Brain pericyte (primary cell): ENCODE results near the gene HOMER1.

Source experiments
- DNase-seq: peaks from one replicate; pipeline ENCODE4 v3.0.0-alpha.2; 2012; ENCODE audit warnings: low read depth, low spot score

HOMER1 gene

GRCh38 chr5:79513704-79514390 lies at the start of gene HOMER1:
TSS of gene HOMER1 (minus strand) at chr5:79514134. CDS start at chr5:79512774, 1,360 bp downstream.
- DNase-seq = peak; percentile 26

- DNase-seq = no peak
These were observed 49.3 kb upstream of the HOMER1 start for GRCh38 chr5:79563247-79563590.

- no peak for DNase-seq
These were observed 48.7 kb upstream of the HOMER1 start for GRCh38 chr5:79562351-79563246.

GRCh38 chr5:79561525-79561893 lies 47.6 kb upstream of the HOMER1 start:
- no peak for DNase-seq

- no peak for DNase-seq
These were observed 47.0 kb upstream of the HOMER1 start for GRCh38 chr5:79560771-79561524.

GRCh38 chr5:79555418-79555817 lies 41.5 kb upstream of the HOMER1 start:
- DNase-seq = no peak

- DNase-seq = peak; percentile 44
These were observed 39.0 kb upstream of the HOMER1 start for GRCh38 chr5:79552984-79553383.

- no peak for DNase-seq
These were observed 34.0 kb upstream of the HOMER1 start for GRCh38 chr5:79547982-79548381.

- DNase-seq = no peak
These were observed 33.5 kb upstream of the HOMER1 start for GRCh38 chr5:79547429-79547822.

GRCh38 chr5:79546782-79547428 lies 33.0 kb upstream of the HOMER1 start:
- peak; percentile 41 for DNase-seq

- no peak for DNase-seq
These were observed 30.2 kb upstream of the HOMER1 start for GRCh38 chr5:79544131-79544530.

GRCh38 chr5:79540939-79541338 lies 27.0 kb upstream of the HOMER1 start:
- DNase-seq = no peak

- DNase-seq = no peak
These were observed 22.4 kb upstream of the HOMER1 start for GRCh38 chr5:79536193-79536906.

- DNase-seq = no peak
These were observed 21.7 kb upstream of the HOMER1 start for GRCh38 chr5:79535477-79536192.

GRCh38 chr5:79529110-79529509 lies 15.2 kb upstream of the HOMER1 start:
- DNase-seq = no peak

- DNase-seq = no peak
These were observed 13.5 kb upstream of the HOMER1 start for GRCh38 chr5:79527431-79527830.

GRCh38 chr5:79526928-79527327 lies 13.0 kb upstream of the HOMER1 start:
- no peak for DNase-seq

GRCh38 chr5:79526493-79526892 lies 12.6 kb upstream of the HOMER1 start:
- DNase-seq = no peak

- DNase-seq = no peak
These were observed 7.2 kb upstream of the HOMER1 start for GRCh38 chr5:79521156-79521555.

- no peak for DNase-seq
These were observed 4.8 kb upstream of the HOMER1 start for GRCh38 chr5:79518718-79519117.

- DNase-seq = no peak
These were observed 3.7 kb upstream of the HOMER1 start for GRCh38 chr5:79517601-79518000.
